NCI-H2196 treated with DMSO at 0.1 percent for 48 hours (cell line): ENCODE data around the gene PDIA5.

Experiments used
- DNase-seq: peaks from one replicate; lab custom pipeline; 2025; ENCODE audit not compliant: unreplicated experiment; lab: John Stamatoyannopoulos, UW

PDIA5 gene

GRCh38 chr3:123066896-123067688 is at the start of gene PDIA5:
PDIA5 (plus strand) TSS chr3:123067025; CDS start chr3:123067165, 140 bp downstream.
- DNase-seq, result peak; percentile 94

- no peak for DNase-seq
Measured at GRCh38 chr3:123018683-123019082, 48.1 kb upstream of the PDIA5 start.

GRCh38 chr3:123019161-123019560 is 47.7 kb upstream of the PDIA5 start:
- DNase-seq, result no peak

DNA sequence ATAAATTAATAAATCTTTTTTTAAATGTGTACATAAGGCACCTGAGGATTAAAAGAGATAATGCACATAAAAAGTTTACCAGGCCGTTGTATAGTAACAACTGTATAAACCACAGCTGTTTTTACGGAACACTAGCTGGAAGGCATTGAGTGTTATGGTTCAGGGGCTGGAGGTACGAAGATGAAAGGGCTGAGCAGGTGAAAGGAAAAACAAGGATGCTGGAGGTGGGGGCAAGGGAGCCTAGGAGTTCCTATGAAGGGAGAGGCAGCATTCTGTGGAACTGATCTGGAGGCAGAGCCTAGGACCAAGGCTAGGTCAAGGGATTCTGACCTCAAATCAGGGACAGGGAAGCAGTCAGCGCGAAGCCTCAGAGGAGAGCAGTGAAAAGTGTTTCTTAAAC is 47.2 kb upstream of the PDIA5 start:
- no peak for DNase-seq

DNA sequence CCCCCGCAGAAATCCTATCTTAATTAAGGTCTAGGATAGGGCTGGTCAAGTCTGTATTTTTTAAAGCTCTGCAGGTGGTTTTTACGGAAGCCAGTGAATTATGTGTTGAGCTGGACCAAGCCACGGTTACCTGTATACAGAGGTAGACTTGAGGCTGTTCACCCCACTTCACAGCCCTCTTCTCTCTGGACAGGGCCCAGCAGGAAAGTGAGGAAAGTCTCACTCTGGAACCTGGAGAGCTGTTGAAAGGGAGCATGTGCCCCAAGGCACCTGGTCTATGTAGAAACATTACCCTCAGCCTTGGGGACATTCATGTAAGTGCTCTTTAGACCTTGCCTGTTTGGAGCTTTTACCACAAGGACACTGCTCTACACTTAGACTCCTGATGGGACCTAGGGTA is 46.1 kb upstream of the PDIA5 start:
- no peak for DNase-seq

- no peak for DNase-seq
Measured at GRCh38 chr3:123021388-123021787, 45.4 kb upstream of the PDIA5 start.

- no peak for DNase-seq
Measured at GRCh38 chr3:123021996-123022510, 44.8 kb upstream of the PDIA5 start.

DNA sequence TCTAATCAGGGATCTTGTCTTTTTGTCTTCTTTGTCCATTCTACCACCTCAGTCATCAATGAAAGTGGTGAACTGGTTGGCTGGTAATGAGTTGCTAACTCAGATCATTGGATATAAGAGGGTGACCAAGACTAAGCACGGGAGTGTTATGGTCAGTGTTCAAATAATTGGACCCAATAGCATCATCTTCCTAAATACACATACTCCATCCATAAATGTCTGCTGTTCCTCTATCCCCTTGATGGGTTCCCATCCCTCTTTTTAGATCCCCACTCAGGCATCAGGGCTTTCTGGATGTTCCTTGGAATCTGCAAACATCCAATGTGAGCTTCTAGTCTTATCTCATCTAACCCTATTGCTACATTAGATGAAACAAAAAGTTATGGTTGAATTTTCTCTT is 42.8 kb upstream of the PDIA5 start:
- no peak for DNase-seq

GRCh38 chr3:123025642-123026521 is 40.9 kb upstream of the PDIA5 start:
- no peak for DNase-seq

DNA sequence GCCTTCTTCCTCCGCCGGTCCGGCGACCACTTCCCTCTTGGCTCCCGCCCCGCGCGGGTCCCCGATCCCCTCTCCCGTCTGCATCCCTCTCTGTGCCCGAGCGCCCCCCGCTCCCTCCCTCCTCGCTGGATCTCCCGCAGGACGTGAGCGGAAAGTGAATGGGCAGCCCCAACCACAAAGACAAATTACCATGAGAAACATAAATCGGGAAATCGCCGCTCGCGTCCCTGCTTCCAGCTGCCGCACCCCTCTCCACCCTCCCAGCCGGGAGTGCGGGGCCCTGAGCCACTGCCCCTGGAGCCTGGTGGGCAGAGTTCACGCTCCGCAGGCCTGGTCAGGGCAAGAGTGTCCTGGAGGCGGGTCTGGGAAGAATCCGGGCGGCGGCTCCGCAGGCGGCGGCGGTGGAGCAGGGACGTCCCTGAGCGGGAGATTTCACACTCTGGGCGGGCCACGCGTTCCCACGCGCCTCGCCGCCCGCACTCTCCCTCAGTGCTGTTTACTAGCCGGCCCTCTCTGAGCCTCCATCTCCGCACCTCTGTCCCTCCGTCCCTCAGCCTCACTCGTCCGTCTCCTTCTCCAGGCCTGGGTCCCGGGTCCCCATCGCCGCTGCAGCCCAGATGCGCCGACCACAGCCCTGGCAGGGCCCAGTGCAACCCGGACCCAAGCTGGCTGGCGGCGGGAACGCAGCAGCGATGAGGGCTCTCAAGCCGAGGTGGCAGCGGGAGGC is 40.1 kb upstream of the PDIA5 start:
- no peak for DNase-seq

DNA sequence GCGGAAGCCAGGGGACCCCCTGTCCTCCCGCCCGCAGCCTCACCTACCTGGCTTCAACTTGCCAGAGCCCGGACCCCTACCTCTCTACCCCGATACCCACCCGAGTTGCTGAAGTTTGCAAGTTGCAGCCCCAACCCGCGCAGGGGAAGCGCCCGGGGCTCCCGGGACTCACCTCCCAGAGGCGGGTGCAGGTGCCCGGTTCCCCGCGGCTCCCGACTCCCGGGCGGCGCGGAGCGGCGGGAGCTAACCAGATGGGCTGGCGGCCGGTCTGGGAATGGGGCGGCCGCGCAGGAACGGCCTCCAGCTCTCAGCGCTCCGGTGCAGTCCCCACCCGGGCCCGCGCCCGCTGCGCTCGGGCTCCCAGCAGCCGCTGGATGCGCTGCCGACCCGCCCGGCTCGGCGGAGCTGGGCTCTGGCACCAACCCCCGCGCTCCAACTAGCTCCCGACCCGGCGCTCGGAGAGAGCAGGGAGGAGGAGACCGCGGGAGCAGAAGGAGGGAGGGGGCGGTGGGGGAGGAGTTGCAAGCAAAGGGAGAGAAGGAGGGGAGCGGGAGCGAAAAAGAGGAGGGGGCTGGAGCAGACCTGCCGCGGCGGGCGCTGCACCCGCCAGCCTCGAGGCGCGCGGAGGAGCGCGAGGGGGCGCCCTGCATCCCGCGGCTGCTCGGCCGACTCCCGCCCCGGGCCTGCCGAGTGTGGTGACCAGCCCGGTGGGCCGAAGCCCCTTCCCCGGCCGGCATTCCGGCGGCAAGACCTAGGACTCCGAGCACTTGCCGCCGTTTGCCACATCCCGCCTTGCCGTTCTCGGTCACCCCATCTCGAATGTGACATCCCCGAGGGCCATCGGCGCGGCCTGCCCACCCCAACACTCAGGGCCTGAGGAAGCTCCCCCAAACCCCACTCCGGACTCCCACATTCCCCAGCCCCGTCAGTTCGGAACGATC is 39.3 kb upstream of the PDIA5 start, which contains the start of gene SEMA5B:
TSS of gene SEMA5B (minus strand) at position 472 of the 941 bp plus-strand sequence. CDS start 66,500 bp downstream, outside the sequence.
- peak; percentile 23 for DNase-seq

DNA sequence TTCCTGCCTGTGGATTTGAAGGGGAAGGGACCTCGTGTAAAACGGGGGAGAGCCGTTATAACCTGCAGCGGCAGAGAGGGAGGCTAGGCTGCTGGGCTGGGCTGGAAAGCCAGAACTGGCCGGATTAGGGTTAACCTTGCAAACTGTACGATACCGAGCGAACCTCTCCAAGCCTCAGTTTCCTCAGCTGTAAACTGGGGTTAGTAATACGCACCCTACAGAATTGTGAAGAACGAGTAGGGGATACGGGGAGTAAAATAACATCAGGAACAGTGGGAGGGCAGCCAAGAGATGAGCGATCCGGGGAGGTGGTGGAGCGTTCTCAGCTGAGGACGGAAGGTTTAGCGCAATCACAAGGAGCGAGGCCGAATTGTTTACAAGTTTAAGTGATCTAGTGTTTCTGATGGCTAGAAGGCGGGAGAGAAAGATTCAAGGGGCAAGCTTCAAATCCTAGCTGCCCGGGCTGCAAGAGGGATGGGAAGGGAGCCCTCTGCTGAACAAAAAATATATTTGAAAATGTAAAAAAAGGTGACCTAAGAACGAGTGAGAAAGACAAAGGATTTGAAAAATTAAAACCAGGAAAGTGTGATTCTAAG is 38.5 kb upstream of the PDIA5 start:
- DNase-seq, result peak; percentile 88

GRCh38 chr3:123031051-123031450 is 35.8 kb upstream of the PDIA5 start:
- no peak for DNase-seq

DNA sequence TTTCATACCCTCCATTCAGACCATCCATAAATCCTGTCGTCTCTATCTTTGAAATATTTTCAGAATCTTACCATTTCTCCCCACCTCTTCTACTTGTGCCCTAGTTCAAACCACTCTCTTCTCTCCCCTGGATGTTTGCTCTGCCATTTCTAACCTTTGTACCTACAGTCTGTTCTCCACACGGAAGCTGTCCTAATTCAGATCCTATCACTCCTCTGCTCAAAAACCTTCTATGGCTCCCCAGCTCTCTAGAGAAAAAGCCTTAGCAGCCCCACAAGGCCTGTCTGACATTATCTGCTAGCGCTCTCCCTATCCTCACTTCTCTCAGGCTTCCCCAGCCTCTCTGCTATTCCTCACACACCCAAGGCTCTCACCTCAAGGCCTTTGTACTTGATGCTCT is 34.8 kb upstream of the PDIA5 start:
- no peak for DNase-seq

DNA sequence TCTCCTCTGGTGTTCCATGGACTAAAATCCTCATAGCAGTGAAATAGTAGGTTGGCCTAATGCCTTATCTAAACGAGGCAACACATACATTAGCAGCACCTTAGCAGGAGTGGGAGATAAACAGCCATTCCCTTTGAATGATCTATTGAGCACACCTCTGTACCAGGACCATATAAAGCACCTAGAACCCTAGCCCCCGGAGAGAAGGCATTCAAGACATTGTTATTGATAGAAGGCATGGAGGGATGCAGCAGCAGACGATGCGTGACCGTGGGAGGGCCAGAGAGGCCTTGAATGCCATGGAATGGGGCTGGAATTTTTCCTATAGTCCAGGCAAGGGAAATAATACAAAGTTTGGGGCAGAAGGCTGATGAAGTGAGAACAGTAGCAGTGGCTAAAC is 32.7 kb upstream of the PDIA5 start:
- no peak for DNase-seq

DNA sequence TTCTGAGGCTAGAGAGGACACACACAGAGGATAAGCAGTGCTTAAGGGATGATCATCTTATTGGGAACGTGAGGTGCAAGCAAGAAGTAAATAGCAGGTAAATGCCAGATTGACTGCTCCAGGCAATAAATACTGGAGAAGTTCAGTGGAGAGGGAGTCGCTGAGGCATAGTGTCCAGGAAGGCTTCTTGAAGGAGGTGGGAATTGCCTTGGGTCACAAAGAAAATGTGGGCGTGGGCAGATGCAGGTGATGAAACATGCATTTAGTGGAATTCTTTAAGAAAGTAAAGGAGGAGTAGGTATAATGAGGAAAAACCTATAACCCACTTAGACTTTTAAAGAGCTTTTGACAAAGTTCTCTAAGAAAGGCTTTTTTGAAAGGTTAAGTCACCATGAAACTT is 31.8 kb upstream of the PDIA5 start:
- DNase-seq, result no peak

GRCh38 chr3:123036352-123037014 is 30.3 kb upstream of the PDIA5 start:
- no peak for DNase-seq

GRCh38 chr3:123037015-123037375 is 29.8 kb upstream of the PDIA5 start:
- DNase-seq, result no peak

DNA sequence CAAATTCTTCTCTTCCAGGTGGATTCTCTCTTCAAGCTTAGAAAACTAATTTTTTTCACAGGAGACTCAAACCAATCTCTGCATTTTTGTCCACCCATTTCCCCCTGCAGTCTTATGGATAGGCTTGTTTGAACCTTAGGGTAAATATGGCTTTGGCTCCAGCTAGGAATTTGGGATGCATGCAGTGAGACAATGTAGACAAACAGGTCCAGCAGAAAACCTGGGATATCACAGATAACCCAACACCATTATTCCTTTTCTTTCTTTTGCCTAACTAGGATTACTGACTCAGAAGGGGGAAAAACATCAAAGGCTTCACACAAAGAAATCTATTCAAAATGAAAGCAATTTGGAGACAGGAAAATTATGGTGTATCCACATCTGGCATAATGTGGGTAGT is 28.1 kb upstream of the PDIA5 start:
- DNase-seq, result no peak
